ENCODE results near the gene RCAN3.

GRCh38 chr1:24575905-24576587 lies 73.4 kb downstream of the RCAN3 start:
- TF ChIP-seq CTCF (IDR thresholded peaks at IDR 0.05) (no peak), POLR2AphosphoS5 (IDR thresholded peaks at IDR 0.05) (peak in 1 of 3 donors; percentile 19)
